ENCODE data around the gene ELF2. TPM values are rescaled to one million over a fixed set of nuclear protein-coding genes. Genes with fewer than 3 reads are reported as not detected.
A peak's percentile ranks its signal among the peaks of the same experiment; 100 is the strongest.

The ELF2 gene
- total RNA-seq, 1 donor from 2014 or later, result 25.1 TPM

GRCh38 chr4:139170932-139171331 is 6.1 kb downstream of the ELF2 start:
- H3K4me1 ChIP-seq (ENCODE audit: insufficient read depth, low read length), result no peaks in the 10 kb centered on the region
- H3K4me1 Mint-ChIP-seq (ENCODE audit: low read depth, unreplicated experiment), result peaks cover 1% of the 10 kb centered on the region
- no peaks in the 10 kb centered on the region for H3K36me3 ChIP-seq (ENCODE audit: insufficient read depth, low read length)
- no peaks in the 10 kb centered on the region for H3K27me3 Mint-ChIP-seq (ENCODE audit: low read depth, unreplicated experiment)
- DNase-seq (ENCODE audit: low read depth) (no peak), FAIRE-seq (no peak)
- H3K4me2 ChIP-seq (ENCODE audit: low read length), result no peak overlapping the region
- H3K4me3 Mint-ChIP-seq (ENCODE audit: unreplicated experiment), result no peak overlapping the region
- no peaks in the 10 kb centered on the region for H3K36me3 Mint-ChIP-seq (ENCODE audit: low read depth, unreplicated experiment)
- no peak overlapping the region for H3K9ac ChIP-seq (ENCODE audit: low read length)
- H3K9me3 ChIP-seq (ENCODE audit: insufficient read depth, low read depth, low read length), result no peaks in the 10 kb centered on the region
- H3K9me3 Mint-ChIP-seq (ENCODE audit: unreplicated experiment), result no peaks in the 10 kb centered on the region
- H3K27ac ChIP-seq (ENCODE audit: low read depth, low read length), result no peak overlapping the region
- peaks cover 12% of the 10 kb centered on the region for H4K20me1 ChIP-seq (ENCODE audit: insufficient read depth, low read length)
- H3K27me3 ChIP-seq (ENCODE audit: insufficient read depth, low read length), result no peaks in the 10 kb centered on the region
- H3K4me3 ChIP-seq (ENCODE audit: insufficient read depth, low read depth, low read length), result no peak overlapping the region
- H3K27ac Mint-ChIP-seq (ENCODE audit: unreplicated experiment), result no peak overlapping the region
- no peak overlapping the region for H2AFZ ChIP-seq (ENCODE audit: low read depth, low read length)
- TF ChIP-seq CTCF (IDR thresholded peaks at IDR 0.05; ENCODE audit: insufficient read depth, low read depth, low read length), result no peak
- TF ChIP-seq EZH2 (IDR thresholded peaks at IDR 0.05; ENCODE audit: insufficient read depth, low read length), result no peak
- peaks cover 27% of the 10 kb centered on the region for H3K79me2 ChIP-seq (ENCODE audit: insufficient read depth, low read length)

GRCh38 chr4:139167774-139168444 is 9.1 kb downstream of the ELF2 start:
- peak; percentile 29 for FAIRE-seq
- H3K4me1 Mint-ChIP-seq (ENCODE audit: low read depth, unreplicated experiment), result peaks cover 1% of the 10 kb centered on the region

More at GRCh38 chr4:139167774-139168444, 9.1 kb downstream of the ELF2 start:
- H4K20me1 ChIP-seq (ENCODE audit: insufficient read depth, low read length), result peaks cover 12% of the 10 kb centered on the region
- no peak overlapping the region for H3K4me3 ChIP-seq (ENCODE audit: insufficient read depth, low read depth, low read length)
- H3K36me3 Mint-ChIP-seq (ENCODE audit: low read depth, unreplicated experiment), result no peaks in the 10 kb centered on the region
- H3K4me1 ChIP-seq (ENCODE audit: insufficient read depth, low read length), result no peaks in the 10 kb centered on the region
- no peak overlapping the region for H3K4me2 ChIP-seq (ENCODE audit: low read length)
- H3K27ac Mint-ChIP-seq (ENCODE audit: unreplicated experiment), result no peak overlapping the region
- peak; percentile 20 for DNase-seq (ENCODE audit: low read depth)
- H3K36me3 ChIP-seq (ENCODE audit: insufficient read depth, low read length), result no peaks in the 10 kb centered on the region
- H3K9me3 ChIP-seq (ENCODE audit: insufficient read depth, low read depth, low read length), result no peaks in the 10 kb centered on the region
- no peaks in the 10 kb centered on the region for H3K9me3 Mint-ChIP-seq (ENCODE audit: unreplicated experiment)
- no peak overlapping the region for H3K27ac ChIP-seq (ENCODE audit: low read depth, low read length)
- peaks cover 15% of the 10 kb centered on the region for H3K79me2 ChIP-seq (ENCODE audit: insufficient read depth, low read length)
- H3K27me3 ChIP-seq (ENCODE audit: insufficient read depth, low read length), result no peaks in the 10 kb centered on the region
- TF ChIP-seq EZH2 (IDR thresholded peaks at IDR 0.05; ENCODE audit: insufficient read depth, low read length) (no peak), CTCF (IDR thresholded peaks at IDR 0.05; ENCODE audit: insufficient read depth, low read depth, low read length) (peak; percentile 35)
- H3K27me3 Mint-ChIP-seq (ENCODE audit: low read depth, unreplicated experiment), result no peaks in the 10 kb centered on the region
- no peak overlapping the region for H3K9ac ChIP-seq (ENCODE audit: low read length)
- no peak overlapping the region for H2AFZ ChIP-seq (ENCODE audit: low read depth, low read length)
- no peak overlapping the region for H3K4me3 Mint-ChIP-seq (ENCODE audit: unreplicated experiment)
